Colonic mucosa (tissue), 4 donors: ENCODE data around the gene ZNF829. TPM values are rescaled to one million over a fixed set of nuclear protein-coding genes. Genes with fewer than 3 reads are reported as not detected.

Source experiments
- DNase-seq: peaks from one replicate; pipeline ENCODE4 v3.0.0-alpha.2; 2020
- H3K27ac ChIP-seq: fragments of 200-600 bp; one replicate; pipeline ENCODE4 v1.8.0; 2021
- H3K27me3 ChIP-seq: fragments of 200-600 bp; one replicate; pipeline ENCODE4 v1.8.0; 2021
- H3K36me3 ChIP-seq: fragments of 200-600 bp; one replicate; pipeline ENCODE4 v1.8.0; 2021
- H3K4me1 ChIP-seq: fragments of 200-600 bp; one replicate; pipeline ENCODE4 v1.8.0; 2021; ENCODE audit warnings: mild to moderate bottlenecking
- H3K4me3 ChIP-seq: fragments of 200-600 bp; one replicate; pipeline ENCODE4 v1.8.0; 2021
- H3K9ac ChIP-seq, 2 donors: one replicate each; pipeline ENCODE4 v1.7.0; 2013; ENCODE audit warnings: control low read depth in 2 of 2, low read depth in 2 of 2, low read length in 2 of 2
- H3K9me3 ChIP-seq: fragments of 200-600 bp; one replicate; pipeline ENCODE4 v1.8.0; 2021
- CTCF ChIP-seq: fragments of 200-600 bp; IDR thresholded peaks from one replicate; pipeline ENCODE4 v1.8.0; 2022; ENCODE audit warnings: antibody characterized with exemption, mild to moderate bottlenecking
- intact Hi-C: fragments of 100-400 bp; cut with DNase I; formaldehyde crosslinking; loops from one replicate; pipeline ENCODE4 v1.14.1; 2022
- total RNA-seq, 2 donors: library from RNA; stranded (reverse); fragmentation: NEBNext Ultra II Directional in 1 of 2; extraction: Animal tissue kit (Norgen Biotek cat#: 25700) in 1 of 2; gene quantifications; one replicate each; pipeline ENCODE4 v1.2.1, GENCODE V29; 2021
- donor health status: healthy.
- donor health status: DM: no; HTN: no; CAD: no.
- donor health status: DM: no; HTN: no; CAD: no.

The ZNF829 gene
- total RNA-seq, 2 donors from 2014 or later = 1.1 to 1.8 TPM

- intact Hi-C loops = loop anchor here (5.0 kb wide), 1 partner anchor 163 kb away; the partner anchor contains the start of gene ZNF567
These were observed 66.2 kb downstream of the ZNF829 start for GRCh38 chr19:36849701-36850558.

GRCh38 chr19:36847968-36848367 is 68.1 kb downstream of the ZNF829 start:
- no peak overlapping the region for H3K9ac ChIP-seq
- H3K4me3 ChIP-seq = no peak overlapping the region
- H3K9me3 ChIP-seq = no peaks in the 10 kb centered on the region
- peaks cover 5% of the 10 kb centered on the region for H3K4me1 ChIP-seq
- no peak for DNase-seq
- H3K27me3 ChIP-seq = no peaks in the 10 kb centered on the region
- intact Hi-C loops = no loop called here
- H3K27ac ChIP-seq = no peak overlapping the region
- no peak for TF ChIP-seq CTCF
- H3K36me3 ChIP-seq = no peaks in the 10 kb centered on the region

More at GRCh38 chr19:36849701-36850558, 66.2 kb downstream of the ZNF829 start:
- Histone ChIP-seq H3K27me3 (no peaks in the 10 kb centered on the region), H3K36me3 (no peaks in the 10 kb centered on the region), H3K4me1 (peaks cover 5% of the 10 kb centered on the region), H3K9me3 (no peaks in the 10 kb centered on the region), H3K9ac (peak overlapping the region; percentile 82 to 93), H3K4me3 (peak overlapping the region; percentile 72), H3K27ac (peak overlapping the region; percentile 90)
- no peak for TF ChIP-seq CTCF
- DNase-seq = peak; percentile 95

- H3K4me1 ChIP-seq = no peaks in the 10 kb centered on the region
- peak overlapping the region; percentile 87 for H3K27ac ChIP-seq
- peak overlapping the region; percentile 79 for H3K4me3 ChIP-seq
- H3K27me3 ChIP-seq = no peaks in the 10 kb centered on the region
- H3K36me3 ChIP-seq = no peaks in the 10 kb centered on the region
- DNase-seq = no peak
- H3K9ac ChIP-seq = peak overlapping the region in 1 of 2 donors; percentile 55
- intact Hi-C loops = loop anchor here (10.0 kb wide), 1 partner anchor 64 kb away; the partner anchor contains the start of gene ZNF850
- TF ChIP-seq CTCF = no peak
- H3K9me3 ChIP-seq = peaks cover 3% of the 10 kb centered on the region
These were observed 77.2 kb downstream of the ZNF829 start for GRCh38 chr19:36838784-36839324.

Other genes with a start within 250 kb of the ZNF829 start
- 1 to 10 TPM; 3.7 to 4.2 TPM for gene ZNF461, start 249.5 kb downstream of the ZNF829 start, total RNA-seq
- 1 to 10 TPM; 2.7 to 4.6 TPM for gene ZNF567, start 228.7 kb downstream of the ZNF829 start, total RNA-seq
- 1 to 10 TPM; 1.1 to 3.1 TPM for gene ZNF850, start 143.5 kb downstream of the ZNF829 start, total RNA-seq
- 1 to 10 TPM; 3.1 to 3.9 TPM for gene ZNF790, start 77.9 kb downstream of the ZNF829 start, total RNA-seq
- 1 to 10 TPM; 2.3 to 2.9 TPM for gene ZNF345, start 65.4 kb downstream of the ZNF829 start, total RNA-seq
- 1 to 10 TPM; 2.5 to 4.7 TPM for gene ZNF568, start within 50 bp of the ZNF829 start, total RNA-seq
- 1 to 10 TPM; 6.3 to 6.7 TPM for gene ZNF420, start 162.1 kb upstream of the ZNF829 start, total RNA-seq